ENCODE data around the gene KCNJ12.
"Not testable (repeated sequence)": the region's sequence is repeated elsewhere in the genome, so short reads cannot be mapped to it uniquely, and the experiment has no call there.

Gene KCNJ12

DNA sequence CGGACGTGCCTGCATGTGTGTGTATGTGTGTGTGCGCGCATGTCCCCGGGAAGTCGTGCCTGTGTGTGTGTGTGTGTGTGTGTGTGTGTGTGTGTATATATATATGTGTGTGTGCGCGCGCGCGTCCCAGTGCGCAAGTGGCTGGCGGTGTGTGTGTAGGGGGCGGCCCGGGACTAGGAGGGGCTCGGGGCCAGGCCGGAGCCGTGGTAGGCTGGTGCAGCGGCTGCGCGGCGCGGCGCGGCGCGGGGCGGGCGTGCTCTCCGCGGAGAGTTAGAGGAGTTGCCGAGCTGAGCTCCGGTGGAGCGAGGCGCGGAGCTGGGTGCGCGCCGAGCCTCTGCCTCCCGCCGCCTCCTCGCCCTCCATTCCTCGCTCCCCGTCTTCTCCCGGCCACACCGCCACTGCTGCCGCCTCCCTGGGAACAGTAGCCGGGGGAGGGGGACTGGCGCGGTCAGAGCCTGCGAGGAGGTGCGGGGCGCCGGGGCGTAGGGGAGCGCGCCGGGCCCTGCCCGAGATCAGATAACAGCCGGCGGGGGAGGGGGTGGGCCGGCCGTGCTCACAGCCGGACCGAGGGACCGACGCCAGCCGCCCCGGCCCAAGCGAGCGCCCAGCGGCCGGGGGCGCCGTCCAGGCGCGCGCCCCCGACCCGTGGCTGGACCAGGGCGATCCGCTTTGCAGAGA is at the start of gene KCNJ12:
TSS of gene KCNJ12 (plus strand) at position 277 of the 678 bp plus-strand sequence. CDS start 38,986 bp downstream, outside the sequence.
- DNase-seq, result peak; percentile 34

DNA sequence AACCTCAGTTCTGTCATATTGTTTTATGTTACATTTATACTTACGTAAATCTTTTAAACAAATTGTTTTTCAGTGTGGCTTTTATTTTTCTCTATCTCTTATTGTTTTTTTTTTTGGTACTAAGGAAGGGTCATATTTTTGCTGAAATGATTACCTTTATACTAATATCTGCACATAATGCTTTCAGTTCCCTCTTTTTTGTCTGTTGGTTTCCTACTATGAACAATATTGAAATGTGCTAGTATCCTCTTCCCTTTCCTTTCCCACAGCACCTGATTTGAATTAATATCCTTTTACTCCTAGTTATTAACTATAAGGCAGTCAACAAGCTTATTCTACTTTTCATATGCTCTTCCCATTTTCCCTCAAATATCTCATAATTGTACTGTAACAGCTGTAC is 48.2 kb upstream of the KCNJ12 start:
- not testable (repeated sequence) for DNase-seq

- not testable (repeated sequence) for DNase-seq
Measured at GRCh38 chr17:21328778-21329177, 47.4 kb upstream of the KCNJ12 start.

DNA sequence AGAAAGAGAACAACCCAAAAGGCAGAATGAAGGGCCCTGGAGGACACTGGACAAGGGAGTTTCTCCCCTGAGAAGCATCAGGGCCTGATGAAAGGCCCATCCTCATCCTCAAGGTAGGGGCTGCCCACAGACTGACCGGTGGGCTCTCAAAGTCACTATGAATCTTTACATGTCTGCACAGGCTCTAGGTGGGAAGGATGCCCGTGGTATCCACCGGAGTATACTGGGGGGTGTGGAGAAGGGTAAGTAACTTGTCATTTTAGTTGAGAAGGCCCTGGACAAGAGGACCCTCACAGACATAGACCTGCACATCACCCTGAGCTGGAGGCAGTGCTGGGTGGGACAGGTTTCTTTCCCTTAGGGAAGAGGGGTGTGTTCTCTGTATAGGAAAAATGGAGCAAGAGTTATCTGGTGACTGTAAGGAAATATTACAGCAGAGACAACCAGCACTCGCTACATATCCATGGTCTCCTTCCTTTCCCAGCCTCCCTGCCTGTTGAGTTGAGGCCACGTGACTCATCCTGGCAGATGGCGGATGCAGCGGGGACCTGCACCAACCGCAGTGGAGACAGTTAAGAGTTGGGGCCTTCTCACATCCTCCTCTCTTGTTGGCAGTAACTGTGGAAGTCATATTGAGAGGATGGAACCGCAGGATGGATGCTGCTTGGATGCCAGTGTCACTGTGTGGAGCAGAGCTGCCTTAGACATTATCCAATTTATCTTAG is 45.6 kb upstream of the KCNJ12 start:
- DNase-seq, result no peak

- not testable (repeated sequence) for DNase-seq
Measured at GRCh38 chr17:21336541-21337294, 39.4 kb upstream of the KCNJ12 start.

GRCh38 chr17:21337981-21338625 is 38.1 kb upstream of the KCNJ12 start:
- DNase-seq, result not testable (repeated sequence)

DNA sequence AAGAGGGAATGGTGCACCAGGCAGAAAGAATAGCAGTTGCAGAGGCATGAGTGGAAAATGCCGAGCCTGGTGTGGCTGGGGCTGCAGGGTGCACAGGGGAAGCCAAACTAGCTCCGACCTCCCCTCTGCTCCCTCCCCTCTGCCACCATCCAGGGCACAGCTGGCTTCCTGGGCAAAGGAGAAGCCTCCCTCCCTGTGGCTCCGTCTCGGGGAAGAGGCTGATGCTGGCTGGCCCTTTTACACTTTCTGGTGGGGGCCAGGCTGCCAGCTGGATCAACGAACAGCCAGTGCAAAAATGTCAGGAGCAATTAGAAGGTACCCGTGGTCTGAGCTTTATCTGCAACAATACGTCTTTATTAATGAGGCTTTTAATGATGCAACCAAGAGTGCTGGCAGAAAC is 37.1 kb upstream of the KCNJ12 start:
- no peak for DNase-seq

GRCh38 chr17:21339571-21339970 is 36.6 kb upstream of the KCNJ12 start:
- not testable (repeated sequence) for DNase-seq

- DNase-seq, result not testable (repeated sequence)
Measured at GRCh38 chr17:21340407-21340806, 35.8 kb upstream of the KCNJ12 start.

GRCh38 chr17:21341279-21341678 is 34.9 kb upstream of the KCNJ12 start:
- DNase-seq, result not testable (repeated sequence)

GRCh38 chr17:21341925-21342540 is 34.1 kb upstream of the KCNJ12 start:
- DNase-seq, result not testable (repeated sequence)

DNA sequence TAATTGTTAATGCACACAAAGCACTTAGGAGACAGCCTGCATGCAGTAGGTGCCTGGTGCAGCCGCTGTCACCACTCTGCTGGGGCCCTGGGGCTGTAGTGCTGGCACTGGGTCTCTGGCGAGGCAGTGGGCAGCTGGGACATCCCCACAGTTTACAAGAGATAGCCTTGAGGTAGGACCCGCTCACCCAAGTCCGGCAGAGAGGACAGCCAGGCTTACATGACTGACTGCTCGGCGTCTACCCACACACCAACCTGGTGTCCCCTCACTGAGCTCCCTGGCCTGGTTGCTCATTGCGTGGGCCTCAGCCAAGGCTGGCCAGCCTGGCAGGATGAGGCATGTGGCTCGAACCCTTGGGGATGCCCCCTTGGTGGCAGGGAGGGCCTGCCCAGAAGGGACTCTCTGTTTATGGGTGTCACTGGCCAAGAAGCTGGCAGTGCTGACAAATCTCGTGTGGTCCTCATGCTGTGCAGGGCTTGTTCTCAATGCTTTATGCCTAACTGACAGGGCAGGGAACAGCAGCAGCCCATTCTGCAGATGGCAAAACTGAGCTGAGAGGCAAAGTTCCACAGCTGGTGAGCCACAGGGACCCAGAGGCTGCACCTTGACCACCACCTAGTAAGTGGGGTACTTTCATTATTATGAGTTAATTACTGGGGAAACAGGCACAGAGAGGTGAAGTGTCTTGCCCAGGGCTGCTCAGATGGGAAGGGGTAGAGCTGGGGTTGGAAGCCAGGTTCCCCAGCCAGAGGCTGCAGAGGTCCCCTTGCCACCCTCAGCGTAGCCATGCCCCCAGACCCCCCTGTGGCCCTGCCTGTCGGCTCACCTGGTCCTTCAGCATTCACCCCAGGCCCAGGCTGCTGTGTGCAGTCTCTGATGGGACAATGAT is 32.9 kb upstream of the KCNJ12 start:
- not testable (repeated sequence) for DNase-seq

GRCh38 chr17:21344801-21345200 is 31.4 kb upstream of the KCNJ12 start:
- not testable (repeated sequence) for DNase-seq

DNA sequence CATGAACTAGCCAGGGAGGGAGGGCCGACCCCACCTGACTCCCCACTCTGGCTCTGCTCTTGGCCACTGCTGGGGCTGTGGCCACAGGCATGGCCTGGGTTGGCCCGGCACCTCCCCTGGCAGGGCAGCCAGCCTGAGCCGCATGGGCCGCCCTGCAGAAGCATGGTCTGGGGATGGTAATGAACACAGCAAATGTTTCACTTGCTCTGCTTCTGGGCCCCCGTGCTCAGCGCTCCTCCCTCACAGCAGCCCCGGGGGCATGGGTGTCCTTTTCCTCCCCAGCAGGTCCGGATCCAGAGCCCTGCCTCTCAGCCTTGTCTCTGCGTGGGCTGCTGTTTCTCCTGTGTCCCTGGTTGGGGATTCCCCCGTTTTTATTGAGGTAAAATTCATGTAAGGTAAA is 30.9 kb upstream of the KCNJ12 start:
- no peak for DNase-seq

DNA sequence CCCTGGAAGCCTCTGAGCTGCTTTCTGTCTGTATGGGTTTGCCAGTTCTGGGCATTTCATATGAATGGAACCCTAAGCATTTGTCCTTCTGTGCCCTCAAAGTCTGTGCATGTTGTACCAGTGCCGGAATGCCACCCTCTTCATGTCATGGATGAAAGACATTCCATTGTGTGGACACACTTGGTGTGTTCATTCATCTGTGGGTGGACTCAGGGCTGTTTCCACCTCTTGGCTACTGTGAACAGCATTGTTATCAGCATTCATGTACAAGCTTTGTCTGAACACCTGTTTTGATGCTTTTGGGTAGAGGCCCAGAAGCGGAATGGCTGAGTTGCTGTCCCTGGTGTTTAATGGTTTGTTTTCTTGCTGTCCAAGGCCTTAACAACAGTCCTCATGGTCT is 30.1 kb upstream of the KCNJ12 start:
- DNase-seq, result not testable (repeated sequence)

DNA sequence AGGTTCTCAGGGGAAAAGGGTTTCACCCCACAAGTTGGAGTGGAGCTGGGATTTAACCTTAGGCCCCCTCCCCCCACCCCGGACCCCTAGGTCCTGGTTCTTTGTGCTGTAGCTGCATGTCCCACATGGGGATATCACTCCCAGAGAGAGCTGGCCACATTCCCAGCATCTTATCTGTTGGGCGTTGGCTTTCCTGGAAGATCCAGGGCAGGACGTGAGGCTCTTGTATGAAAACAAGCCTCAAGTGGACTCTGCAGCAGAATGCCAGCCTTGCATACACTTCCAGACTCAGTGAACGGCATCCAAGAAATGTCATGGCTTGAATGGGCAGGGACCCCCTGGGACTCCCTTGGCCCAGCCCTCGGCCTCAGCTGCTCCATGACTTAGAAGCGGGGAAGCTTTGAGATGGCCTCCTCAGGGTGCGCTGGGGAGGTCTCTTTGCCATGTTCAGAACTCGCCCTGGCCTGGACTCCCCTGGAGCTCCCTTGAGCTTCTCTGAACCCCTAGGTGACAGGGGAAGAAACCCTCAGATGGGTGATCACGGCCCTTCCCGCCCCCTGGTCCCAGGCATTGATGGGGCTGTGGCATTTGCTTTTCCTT is 29.4 kb upstream of the KCNJ12 start:
- not testable (repeated sequence) for DNase-seq

GRCh38 chr17:21347660-21348059 is 28.5 kb upstream of the KCNJ12 start:
- DNase-seq, result not testable (repeated sequence)

GRCh38 chr17:21348081-21348925 is 27.9 kb upstream of the KCNJ12 start:
- not testable (repeated sequence) for DNase-seq

GRCh38 chr17:21348926-21349261 is 27.3 kb upstream of the KCNJ12 start:
- not testable (repeated sequence) for DNase-seq
